Measurements from ENCODE around the gene AP1S2. TPM values are rescaled to one million over a fixed set of nuclear protein-coding genes. Genes with fewer than 3 reads are reported as not detected.

AP1S2 gene
- total and polyA plus RNA-seq, 9 of the 15 experiments (the other 6 are each of a cell fraction or from before 2014, with no cell fraction given), result 11.1 to 64.2 (median 25.8) TPM

DNA sequence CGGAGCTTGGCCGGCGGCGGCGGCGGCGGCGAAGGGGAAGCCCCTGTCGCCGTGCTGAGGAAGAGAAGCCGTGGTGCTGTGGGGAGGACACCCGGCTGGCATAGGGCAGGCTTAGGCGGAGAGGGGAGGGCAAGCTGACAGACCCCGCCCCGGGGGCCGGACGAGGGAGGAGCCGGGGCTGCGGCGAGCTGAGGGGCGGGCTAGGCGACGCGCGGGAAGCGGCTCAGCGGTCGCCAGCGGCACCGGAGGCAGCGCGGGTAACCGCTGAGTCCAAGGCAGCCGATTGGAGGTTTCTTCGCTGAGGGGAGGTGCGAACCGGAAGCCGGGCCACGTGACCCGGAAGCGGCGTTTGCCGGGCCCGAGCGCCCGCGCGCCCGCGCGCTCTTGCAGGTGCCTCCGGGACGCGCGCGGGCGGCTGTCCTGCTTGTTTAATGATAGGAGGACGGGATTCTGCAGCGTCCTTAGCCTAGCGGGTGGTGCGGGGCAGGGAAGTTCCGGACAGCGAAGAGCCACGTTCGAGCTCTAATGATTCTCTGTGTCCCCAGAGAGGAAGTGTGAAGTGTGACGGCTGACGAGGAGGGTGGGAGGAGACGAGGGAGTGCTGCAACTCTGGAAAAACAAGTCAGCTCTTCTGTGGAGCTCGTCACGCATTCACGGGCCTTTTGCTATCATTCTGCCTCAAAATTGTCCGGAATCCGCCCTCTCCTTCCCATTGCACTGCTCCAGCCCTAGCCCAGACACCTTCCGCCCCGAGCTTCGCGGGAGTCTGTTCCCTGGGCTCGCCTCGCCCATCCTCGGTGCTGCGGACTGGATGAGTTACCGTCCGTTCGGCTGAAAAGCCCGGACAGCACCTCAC, at the start of gene AP1S2 (continued):
- TF ChIP-seq MYBL2 (IDR thresholded peaks at IDR 0.05; ENCODE audit: low read depth), result no peak
- TF ChIP-seq MYBL2 (CRISPR knock-in tag; IDR thresholded peaks at IDR 0.05; ENCODE audit: borderline replicate concordance), result no peak
- TF ChIP-seq, protein P1, sequence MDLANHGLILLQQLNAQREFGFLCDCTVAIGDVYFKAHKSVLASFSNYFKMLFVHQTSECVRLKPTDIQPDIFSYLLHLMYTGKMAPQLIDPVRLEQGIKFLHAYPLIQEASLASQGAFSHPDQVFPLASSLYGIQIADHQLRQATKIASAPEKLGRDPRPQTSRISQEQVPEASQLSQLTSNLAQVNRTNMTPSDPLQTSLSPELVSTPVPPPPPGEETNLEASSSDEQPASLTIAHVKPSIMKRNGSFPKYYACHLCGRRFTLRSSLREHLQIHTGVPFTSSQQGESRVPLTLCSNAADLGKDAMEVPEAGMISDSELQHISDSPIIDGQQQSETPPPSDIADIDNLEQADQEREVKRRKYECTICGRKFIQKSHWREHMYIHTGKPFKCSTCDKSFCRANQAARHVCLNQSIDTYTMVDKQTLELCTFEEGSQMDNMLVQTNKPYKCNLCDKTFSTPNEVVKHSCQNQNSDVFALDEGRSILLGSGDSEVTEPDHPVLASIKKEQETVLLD (IDR thresholded peaks at IDR 0.05), result no peak
- peak; percentile 18 for TF ChIP-seq TAF9B (IDR thresholded peaks at IDR 0.05; ENCODE audit: partially characterized antibody)
- TF ChIP-seq KDM5B (IDR thresholded peaks at IDR 0.05; ENCODE audit: insufficient replicate concordance, low read depth, low read length), result no peak
- TF ChIP-seq SIN3B (IDR thresholded peaks at IDR 0.05; ENCODE audit: low read depth), result no peak
- no peak for TF ChIP-seq HEY1 (CRISPR knock-in tag; IDR thresholded peaks at IDR 0.05; ENCODE audit: borderline replicate concordance)
- TF ChIP-seq CXXC5 (CRISPR knock-in tag; IDR thresholded peaks at IDR 0.05), result peak; percentile 81
- TF ChIP-seq HIVEP1 (CRISPR knock-in tag; IDR thresholded peaks at IDR 0.05), result no peak
- TF ChIP-seq NUFIP1 (IDR thresholded peaks at IDR 0.05; ENCODE audit: partially characterized antibody), result no peak
- TF ChIP-seq TAF7 (tag; IDR thresholded peaks at IDR 0.05), result no peak
- no peak for TF ChIP-seq CBX3 (IDR thresholded peaks at IDR 0.05; ENCODE audit: borderline replicate concordance in 1 of 2, low read length in 2 of 2)
- TF ChIP-seq CBX1 (IDR thresholded peaks at IDR 0.05; ENCODE audit: low read depth), result no peak
- no peak for TF ChIP-seq ZNF224 (CRISPR knock-in tag; IDR thresholded peaks at IDR 0.05)
- no peak for TF ChIP-seq ZNF696 (CRISPR knock-in tag; conservative IDR thresholded peaks at IDR 0.05)
- no peak for TF ChIP-seq SAP30 (IDR thresholded peaks at IDR 0.05; ENCODE audit: borderline replicate concordance, insufficient read depth, low read depth, low read length, poor library complexity, severe bottlenecking)
- no peak for TF ChIP-seq FOXM1 (IDR thresholded peaks at IDR 0.05; ENCODE audit: low read depth)
- TF ChIP-seq FOXM1 (CRISPR knock-in tag; IDR thresholded peaks at IDR 0.05; ENCODE audit: low read depth), result no peak
- no peak for TF ChIP-seq NCOA2 (IDR thresholded peaks at IDR 0.05; ENCODE audit: partially characterized antibody in 2 of 2)
- no peak for TF ChIP-seq ZNF347 (CRISPR knock-in tag; IDR thresholded peaks at IDR 0.05; ENCODE audit: low read depth)
- no peak for TF ChIP-seq RBM34 (IDR thresholded peaks at IDR 0.05; ENCODE audit: borderline replicate concordance, insufficient read depth, low read length)
- TF ChIP-seq MEF2A (IDR thresholded peaks at IDR 0.05; ENCODE audit: control insufficient read depth, low read depth, low read length), result no peak
- no peak for TF ChIP-seq ZNF384 (IDR thresholded peaks at IDR 0.05; ENCODE audit: low read depth, low read length)
- TF ChIP-seq ZNF212 (CRISPR knock-in tag; IDR thresholded peaks at IDR 0.05), result no peak
- no peak for TF ChIP-seq ZNF444 (CRISPR knock-in tag; IDR thresholded peaks at IDR 0.05)
- no peak for TF ChIP-seq SREBF2 (CRISPR knock-in tag; IDR thresholded peaks at IDR 0.05)
- no peak; the same call in 1 of the 2 replicates for TF ChIP-seq ZBTB1 (CRISPR knock-in tag; IDR thresholded peaks at IDR 0.05; ENCODE audit: borderline replicate concordance, low read depth)
- TF ChIP-seq SMARCA4 (IDR thresholded peaks at IDR 0.05), result no peak
- no peak for TF ChIP-seq MIER1 (IDR thresholded peaks at IDR 0.05; ENCODE audit: low read depth)
- TF ChIP-seq ZNF408 (CRISPR knock-in tag; IDR thresholded peaks at IDR 0.05; ENCODE audit: low read depth), result no peak
